Amniotic epithelial cell (primary cell): ENCODE data around the gene GRHPR.

Experiments used
- DNase-seq: peaks from one replicate; pipeline ENCODE4 v3.0.0-alpha.2; 2010; ENCODE audit warnings: low read depth

Gene GRHPR

GRCh38 chr9:37398464-37399025 lies 24.0 kb upstream of the GRHPR start:
- DNase-seq: no peak

- DNase-seq: no peak
Measured at GRCh38 chr9:37399336-37399735, 23.2 kb upstream of the GRHPR start.

GRCh38 chr9:37404590-37404989 lies 17.9 kb upstream of the GRHPR start:
- no peak for DNase-seq

- peak; percentile 5 for DNase-seq
Measured at GRCh38 chr9:37405350-37405749, 17.1 kb upstream of the GRHPR start.

- DNase-seq: no peak
Measured at GRCh38 chr9:37405764-37406380, 16.6 kb upstream of the GRHPR start.

- no peak for DNase-seq
Measured at GRCh38 chr9:37406603-37407401, 15.7 kb upstream of the GRHPR start.

- DNase-seq: peak; percentile 7
Measured at GRCh38 chr9:37407468-37407867, 15.0 kb upstream of the GRHPR start.

GRCh38 chr9:37408933-37409710 lies 13.4 kb upstream of the GRHPR start:
- no peak for DNase-seq

GRCh38 chr9:37410354-37410861 lies 12.1 kb upstream of the GRHPR start:
- no peak for DNase-seq

- DNase-seq: no peak
Measured at GRCh38 chr9:37410969-37411785, 11.3 kb upstream of the GRHPR start.

GRCh38 chr9:37412431-37413151 lies 9.9 kb upstream of the GRHPR start:
- DNase-seq: peak; percentile 79

- DNase-seq: peak; percentile 37
Measured at GRCh38 chr9:37413311-37413710, 9.2 kb upstream of the GRHPR start.

- DNase-seq: no peak
Measured at GRCh38 chr9:37414503-37414943, 8.0 kb upstream of the GRHPR start.

- peak; percentile 77 for DNase-seq
Measured at GRCh38 chr9:37415011-37415719, 7.3 kb upstream of the GRHPR start.

- DNase-seq: no peak
Measured at GRCh38 chr9:37417252-37417803, 5.2 kb upstream of the GRHPR start.

- no peak for DNase-seq
Measured at GRCh38 chr9:37417857-37418618, 4.5 kb upstream of the GRHPR start.

- no peak for DNase-seq
Measured at GRCh38 chr9:37419204-37419603, 3.3 kb upstream of the GRHPR start.

- peak; percentile 20 for DNase-seq
Measured at GRCh38 chr9:37420271-37421215, 2.0 kb upstream of the GRHPR start.
